GM12878 (cell line): ENCODE measurements around the gene USP11. TPM values are rescaled to one million over a fixed set of nuclear protein-coding genes. Genes with fewer than 3 reads are reported as not detected.
A peak's percentile ranks its signal among the peaks of the same experiment; 100 is the strongest.

Source experiments
- ATF7 ChIP-seq: fragments of 450-650 bp; IDR thresholded peaks from 2 replicates; pipeline ENCODE4 v1.6.1; 2016; ENCODE audit warnings: low read depth, mild to moderate bottlenecking
- BCL11A ChIP-seq: IDR thresholded peaks from 2 replicates; pipeline ENCODE4 v1.6.1; 2011; ENCODE audit warnings: low read depth, low read length
- BMI1 ChIP-seq: fragments of 450-650 bp; IDR thresholded peaks from 2 replicates; pipeline ENCODE4 v1.6.1; 2016; ENCODE audit warnings: mild to moderate bottlenecking, moderate library complexity, borderline replicate concordance
- CREB1 ChIP-seq: IDR thresholded peaks from 2 replicates; pipeline ENCODE4 v1.6.1; 2012; ENCODE audit warnings: low read depth, mild to moderate bottlenecking, inconsistent platforms
- CREM ChIP-seq: IDR thresholded peaks from 2 replicates; pipeline ENCODE4 v1.6.1; 2014; ENCODE audit warnings: antibody characterized with exemption, low read depth
- EED ChIP-seq: sonication (generic); IDR thresholded peaks from 2 replicates; pipeline ENCODE4 v1.6.1; 2016; ENCODE audit warnings: antibody characterized with exemption, low read depth
- EGR1 ChIP-seq, 2 experiments: IDR thresholded peaks; 1 replicate in 1 of 2; 2 replicates in 1 of 2; pipeline ENCODE4 v1.6.1; 2011 to 2012; ENCODE audit warnings: low read depth in 2 of 2, low read length in 2 of 2, borderline replicate concordance in 1 of 2, mild to moderate bottlenecking in 1 of 2, moderate library complexity in 1 of 2
- HDAC2 ChIP-seq: fragments of 200-600 bp; sonication (generic); IDR thresholded peaks from 2 replicates; pipeline ENCODE4 v1.6.1; 2017
- JUNB ChIP-seq: IDR thresholded peaks from 2 replicates; pipeline ENCODE4 v1.6.1; 2016; ENCODE audit warnings: antibody characterized with exemption, mild to moderate bottlenecking
- LARP7 ChIP-seq: fragments of 450-650 bp; IDR thresholded peaks from 2 replicates; pipeline ENCODE4 v1.6.1; 2017; ENCODE audit warnings: mild to moderate bottlenecking
- NBN ChIP-seq: fragments of 450-650 bp; IDR thresholded peaks from 2 replicates; pipeline ENCODE4 v1.6.1; 2016
- NFYA ChIP-seq: IDR thresholded peaks from 2 replicates; pipeline ENCODE4 v1.6.1; 2011; ENCODE audit warnings: low read depth, mild to moderate bottlenecking, low read length, improper control_type of control experiment, borderline replicate concordance
- POLR2A ChIP-seq: IDR thresholded peaks from 2 replicates; pipeline ENCODE4 v1.6.1; 2011; ENCODE audit warnings: low read depth, mild to moderate bottlenecking, low read length
- RFX5 ChIP-seq: IDR thresholded peaks from 2 replicates; pipeline ENCODE4 v1.6.1; 2011; ENCODE audit warnings: low read depth, low read length, improper control_type of control experiment
- SMC3 ChIP-seq: IDR thresholded peaks from 2 replicates; pipeline ENCODE4 v1.6.1; 2011; ENCODE audit warnings: low read length, improper control_type of control experiment, borderline replicate concordance
- SRF ChIP-seq, 2 experiments: IDR thresholded peaks; 2 replicates each; pipeline ENCODE4 v1.6.1; 2011; ENCODE audit warnings: low read depth in 2 of 2, low read length in 2 of 2, mild to moderate bottlenecking in 1 of 2, moderate library complexity in 1 of 2
- TAF1 ChIP-seq: IDR thresholded peaks from 2 replicates; pipeline ENCODE4 v1.6.1; 2011; ENCODE audit warnings: mild to moderate bottlenecking, low read depth, low read length, borderline replicate concordance
- ZBED1 ChIP-seq: IDR thresholded peaks from 2 replicates; pipeline ENCODE4 v1.6.1; 2016; ENCODE audit warnings: borderline replicate concordance
- ZNF207 ChIP-seq: fragments of 450-650 bp; IDR thresholded peaks from 2 replicates; pipeline ENCODE4 v1.6.1; 2014; ENCODE audit warnings: antibody characterized with exemption, mild to moderate bottlenecking, borderline replicate concordance
- ZNF622 ChIP-seq: fragments of 450-650 bp; IDR thresholded peaks from 2 replicates; pipeline ENCODE4 v1.6.1; 2017; ENCODE audit warnings: mild to moderate bottlenecking, inconsistent platforms
- ZZZ3 ChIP-seq: IDR thresholded peaks from 2 replicates; pipeline ENCODE4 v1.6.1; 2011; ENCODE audit warnings: low read depth; ENCODE audit not compliant: control insufficient read depth, insufficient read length
- polyA plus RNA-seq, 11 experiments: library from polyadenylated mRNA; depleted of rRNA in 4 of 11; unstranded in 6 of 11; stranded (reverse) in 5 of 11; fragments of >200 nt; fragmentation: Nextera tagmentation in 4 of 11; fragmentation: Illumina TruSeq in 1 of 11; extraction: Ambion mirVana in 4 of 11; extraction: Trizol in 1 of 11; gene quantifications; 1 replicate in 1 of 11; 2 replicates in 10 of 11; pipeline versions ENCODE4 v1.2.1 to v1.2.3, GENCODE V29; 2011 to 2016; ENCODE audit warnings: inconsistent platforms in 2 of 11, missing spikeins in 2 of 11, low read depth in 1 of 11
- total RNA-seq, 4 experiments: library from RNA; depleted of rRNA in 3 of 4; stranded (reverse); fragments of >200 nt in 3 of 4; fragmentation: Illumina TruSeq in 1 of 4; extraction: Trizol in 1 of 4; gene quantifications; 2 replicates each; pipeline versions ENCODE4 v1.2.1 to v1.2.3, GENCODE V29; 2013 to 2021
- TF ChIP-seq, protein P1 (sequence below): IDR thresholded peaks from 2 replicates; pipeline ENCODE4 v1.6.1; 2011; ENCODE audit warnings: low read depth, low read length, improper control_type of control experiment, borderline replicate concordance
- TF ChIP-seq, protein P2 (sequence below): fragments of 450-650 bp; IDR thresholded peaks from 2 replicates; pipeline ENCODE4 v1.6.1; 2017; ENCODE audit warnings: mild to moderate bottlenecking, low read depth, inconsistent platforms; ENCODE audit not compliant: poor library complexity, severe bottlenecking
- TF ChIP-seq, protein P3 (sequence below): fragments of 150-350 bp; IDR thresholded peaks from 2 replicates; pipeline ENCODE4 v1.6.1; 2014; ENCODE audit warnings: mild to moderate bottlenecking, low read depth, low read length
- TF ChIP-seq, protein P4 (sequence below): fragments of 450-650 bp; IDR thresholded peaks from 2 replicates; pipeline ENCODE4 v1.6.1; 2016; ENCODE audit warnings: mild to moderate bottlenecking

The USP11 gene
- total and polyA plus RNA-seq, 10 of the 15 experiments (the other 5 are each of a cell fraction or from before 2014, with no cell fraction given), result 3.3 to 44.0 (median 20.9) TPM

GRCh38 chrX:47218920-47219815 lies 13.6 kb upstream of the USP11 start (continued):
- TF ChIP-seq BMI1 (no peak), EGR1 (IDR thresholded peaks at IDR 0.05; ENCODE audit: borderline replicate concordance in 1 of 2, low read depth in 2 of 2, low read length in 2 of 2) (no peak), EED (no peak), HDAC2 (no peak), JUNB (no peak), LARP7 (peak; percentile 67), SRF (IDR thresholded peaks at IDR 0.05; ENCODE audit: low read depth in 2 of 2, low read length in 2 of 2) (no peak), ZZZ3 (no peak), SMC3 (no peak), ATF7 (no peak), CREB1 (no peak), RFX5 (no peak), TAF1 (peak; percentile 6; the same call in 1 of the 2 replicates), ZBED1 (no peak), CREM (no peak), NBN (no peak), BCL11A (no peak), NFYA (no peak), POLR2A (peak; percentile 15; the same call in 1 of the 2 replicates), ZNF622 (no peak), ZNF207 (no peak)
- TF ChIP-seq, protein P1, sequence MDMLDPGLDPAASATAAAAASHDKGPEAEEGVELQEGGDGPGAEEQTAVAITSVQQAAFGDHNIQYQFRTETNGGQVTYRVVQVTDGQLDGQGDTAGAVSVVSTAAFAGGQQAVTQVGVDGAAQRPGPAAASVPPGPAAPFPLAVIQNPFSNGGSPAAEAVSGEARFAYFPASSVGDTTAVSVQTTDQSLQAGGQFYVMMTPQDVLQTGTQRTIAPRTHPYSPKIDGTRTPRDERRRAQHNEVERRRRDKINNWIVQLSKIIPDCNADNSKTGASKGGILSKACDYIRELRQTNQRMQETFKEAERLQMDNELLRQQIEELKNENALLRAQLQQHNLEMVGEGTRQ, result no peak
- TF ChIP-seq, protein P2, sequence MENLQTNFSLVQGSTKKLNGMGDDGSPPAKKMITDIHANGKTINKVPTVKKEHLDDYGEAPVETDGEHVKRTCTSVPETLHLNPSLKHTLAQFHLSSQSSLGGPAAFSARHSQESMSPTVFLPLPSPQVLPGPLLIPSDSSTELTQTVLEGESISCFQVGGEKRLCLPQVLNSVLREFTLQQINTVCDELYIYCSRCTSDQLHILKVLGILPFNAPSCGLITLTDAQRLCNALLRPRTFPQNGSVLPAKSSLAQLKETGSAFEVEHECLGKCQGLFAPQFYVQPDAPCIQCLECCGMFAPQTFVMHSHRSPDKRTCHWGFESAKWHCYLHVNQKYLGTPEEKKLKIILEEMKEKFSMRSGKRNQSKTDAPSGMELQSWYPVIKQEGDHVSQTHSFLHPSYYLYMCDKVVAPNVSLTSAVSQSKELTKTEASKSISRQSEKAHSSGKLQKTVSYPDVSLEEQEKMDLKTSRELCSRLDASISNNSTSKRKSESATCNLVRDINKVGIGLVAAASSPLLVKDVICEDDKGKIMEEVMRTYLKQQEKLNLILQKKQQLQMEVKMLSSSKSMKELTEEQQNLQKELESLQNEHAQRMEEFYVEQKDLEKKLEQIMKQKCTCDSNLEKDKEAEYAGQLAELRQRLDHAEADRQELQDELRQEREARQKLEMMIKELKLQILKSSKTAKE, result no peak
- TF ChIP-seq, protein P3, sequence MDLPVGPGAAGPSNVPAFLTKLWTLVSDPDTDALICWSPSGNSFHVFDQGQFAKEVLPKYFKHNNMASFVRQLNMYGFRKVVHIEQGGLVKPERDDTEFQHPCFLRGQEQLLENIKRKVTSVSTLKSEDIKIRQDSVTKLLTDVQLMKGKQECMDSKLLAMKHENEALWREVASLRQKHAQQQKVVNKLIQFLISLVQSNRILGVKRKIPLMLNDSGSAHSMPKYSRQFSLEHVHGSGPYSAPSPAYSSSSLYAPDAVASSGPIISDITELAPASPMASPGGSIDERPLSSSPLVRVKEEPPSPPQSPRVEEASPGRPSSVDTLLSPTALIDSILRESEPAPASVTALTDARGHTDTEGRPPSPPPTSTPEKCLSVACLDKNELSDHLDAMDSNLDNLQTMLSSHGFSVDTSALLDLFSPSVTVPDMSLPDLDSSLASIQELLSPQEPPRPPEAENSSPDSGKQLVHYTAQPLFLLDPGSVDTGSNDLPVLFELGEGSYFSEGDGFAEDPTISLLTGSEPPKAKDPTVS, result no peak
- TF ChIP-seq, protein P4, sequence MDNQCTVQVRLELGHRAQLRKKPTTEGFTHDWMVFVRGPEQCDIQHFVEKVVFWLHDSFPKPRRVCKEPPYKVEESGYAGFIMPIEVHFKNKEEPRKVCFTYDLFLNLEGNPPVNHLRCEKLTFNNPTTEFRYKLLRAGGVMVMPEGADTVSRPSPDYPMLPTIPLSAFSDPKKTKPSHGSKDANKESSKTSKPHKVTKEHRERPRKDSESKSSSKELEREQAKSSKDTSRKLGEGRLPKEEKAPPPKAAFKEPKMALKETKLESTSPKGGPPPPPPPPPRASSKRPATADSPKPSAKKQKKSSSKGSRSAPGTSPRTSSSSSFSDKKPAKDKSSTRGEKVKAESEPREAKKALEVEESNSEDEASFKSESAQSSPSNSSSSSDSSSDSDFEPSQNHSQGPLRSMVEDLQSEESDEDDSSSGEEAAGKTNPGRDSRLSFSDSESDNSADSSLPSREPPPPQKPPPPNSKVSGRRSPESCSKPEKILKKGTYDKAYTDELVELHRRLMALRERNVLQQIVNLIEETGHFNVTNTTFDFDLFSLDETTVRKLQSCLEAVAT, result no peak; the same call in 1 of the 2 replicates
